ENCODE results near the gene PLA2G4E.

Gene PLA2G4E

DNA sequence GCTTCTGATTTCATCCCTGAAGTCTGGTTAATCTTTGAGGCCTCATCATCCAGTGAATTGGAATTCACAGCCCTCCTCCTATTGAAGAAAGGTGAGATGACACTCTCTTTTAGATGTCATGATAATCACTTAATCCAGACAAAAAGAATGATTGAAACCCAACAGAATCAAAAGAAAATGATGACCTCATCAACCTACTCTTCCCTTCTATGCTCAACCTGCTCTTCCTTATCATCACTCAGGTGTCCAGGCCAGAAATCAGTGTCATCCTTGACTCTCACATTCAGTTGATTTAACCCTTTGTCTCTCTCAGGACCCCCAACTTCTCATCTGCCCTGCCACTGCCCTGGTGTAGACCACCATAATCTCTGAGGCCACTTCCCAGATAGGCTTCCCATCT lies 11.8 kb downstream of the PLA2G4E start:
- Histone ChIP-seq H3K27ac (ENCODE audit: low read depth, low read length, poor library complexity, severe bottlenecking) (no peak overlapping the region), H3K27me3 (ENCODE audit: insufficient read depth, low read length) (no peaks in the 10 kb centered on the region), H3K9me3 (ENCODE audit: low read length) (no peaks in the 10 kb centered on the region), H3K36me3 (ENCODE audit: insufficient read depth, low read length) (no peaks in the 10 kb centered on the region), H3K4me3 (ENCODE audit: low read depth, low read length, poor library complexity, severe bottlenecking) (no peak overlapping the region), H3F3A (ENCODE audit: insufficient read depth, low read length) (no peaks in the 10 kb centered on the region), H3K79me2 (ENCODE audit: insufficient read depth, low read length) (no peaks in the 10 kb centered on the region), H4K20me1 (ENCODE audit: insufficient read depth, low read length) (no peaks in the 10 kb centered on the region), H3K9ac (ENCODE audit: low read length) (no peak overlapping the region), H3K4me2 (ENCODE audit: low read length) (no peak overlapping the region), H3K9me2 (ENCODE audit: low read depth, low read length) (no peaks in the 10 kb centered on the region), H2AFZ (ENCODE audit: low read length) (no peak overlapping the region), H3K4me1 (ENCODE audit: insufficient read depth, low read length, severe bottlenecking) (no peaks in the 10 kb centered on the region)
- TF ChIP-seq, protein P1, sequence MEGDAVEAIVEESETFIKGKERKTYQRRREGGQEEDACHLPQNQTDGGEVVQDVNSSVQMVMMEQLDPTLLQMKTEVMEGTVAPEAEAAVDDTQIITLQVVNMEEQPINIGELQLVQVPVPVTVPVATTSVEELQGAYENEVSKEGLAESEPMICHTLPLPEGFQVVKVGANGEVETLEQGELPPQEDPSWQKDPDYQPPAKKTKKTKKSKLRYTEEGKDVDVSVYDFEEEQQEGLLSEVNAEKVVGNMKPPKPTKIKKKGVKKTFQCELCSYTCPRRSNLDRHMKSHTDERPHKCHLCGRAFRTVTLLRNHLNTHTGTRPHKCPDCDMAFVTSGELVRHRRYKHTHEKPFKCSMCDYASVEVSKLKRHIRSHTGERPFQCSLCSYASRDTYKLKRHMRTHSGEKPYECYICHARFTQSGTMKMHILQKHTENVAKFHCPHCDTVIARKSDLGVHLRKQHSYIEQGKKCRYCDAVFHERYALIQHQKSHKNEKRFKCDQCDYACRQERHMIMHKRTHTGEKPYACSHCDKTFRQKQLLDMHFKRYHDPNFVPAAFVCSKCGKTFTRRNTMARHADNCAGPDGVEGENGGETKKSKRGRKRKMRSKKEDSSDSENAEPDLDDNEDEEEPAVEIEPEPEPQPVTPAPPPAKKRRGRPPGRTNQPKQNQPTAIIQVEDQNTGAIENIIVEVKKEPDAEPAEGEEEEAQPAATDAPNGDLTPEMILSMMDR (IDR thresholded peaks at IDR 0.05; ENCODE audit: low read length), result no peak
- no peak for TF ChIP-seq EZH2 (IDR thresholded peaks at IDR 0.05; ENCODE audit: borderline replicate concordance, low read length)

DNA sequence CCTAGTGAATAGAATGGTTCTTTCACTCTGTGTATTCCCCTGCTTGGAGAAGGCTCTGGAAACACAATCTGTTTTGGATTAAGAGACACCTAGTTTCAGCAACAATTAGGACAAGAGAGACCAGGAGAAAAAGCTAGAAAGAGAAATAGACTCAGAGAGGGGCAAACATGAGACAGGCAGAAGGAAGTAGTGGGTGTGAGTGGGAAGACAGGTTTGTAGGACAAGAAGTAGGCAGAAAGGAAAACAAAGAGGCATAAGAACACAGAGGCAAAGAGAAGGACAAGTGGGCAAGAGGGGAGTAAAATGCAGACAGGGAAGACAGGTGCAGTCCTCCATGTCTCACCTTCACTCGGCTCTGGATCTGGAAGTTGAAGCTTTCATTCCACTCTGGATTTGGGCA lies 13.5 kb downstream of the PLA2G4E start:
- Histone ChIP-seq H3K9me3 (ENCODE audit: low read length) (no peaks in the 10 kb centered on the region), H3K4me1 (ENCODE audit: insufficient read depth, low read length, severe bottlenecking) (no peaks in the 10 kb centered on the region), H3F3A (ENCODE audit: insufficient read depth, low read length) (no peaks in the 10 kb centered on the region)

DNA sequence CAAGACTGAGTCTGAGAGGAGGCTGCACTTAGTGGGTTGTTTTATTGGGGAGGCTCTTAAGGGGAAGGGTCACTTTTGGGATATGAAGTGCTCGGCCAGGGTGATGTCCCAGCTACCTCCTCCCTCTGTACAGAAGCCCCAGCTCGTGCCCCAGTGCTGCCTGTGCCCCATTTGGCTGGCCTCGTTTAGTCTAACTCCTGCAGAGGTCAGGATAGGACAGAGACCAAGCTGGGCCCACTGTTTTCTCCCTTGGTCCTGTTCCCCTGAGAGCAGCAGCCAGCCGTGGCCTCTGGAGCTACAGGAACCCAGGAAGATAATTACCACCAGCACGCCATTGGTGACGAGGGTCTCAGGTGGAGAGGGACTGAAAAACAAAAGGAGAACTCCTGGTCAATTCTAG lies 18.5 kb downstream of the PLA2G4E start:
- Histone ChIP-seq H3K4me2 (ENCODE audit: low read length) (no peak overlapping the region), H4K20me1 (ENCODE audit: insufficient read depth, low read length) (no peaks in the 10 kb centered on the region), H3K27ac (ENCODE audit: low read depth, low read length, poor library complexity, severe bottlenecking) (no peak overlapping the region), H3K4me1 (ENCODE audit: insufficient read depth, low read length, severe bottlenecking) (no peaks in the 10 kb centered on the region), H3K36me3 (ENCODE audit: insufficient read depth, low read length) (no peaks in the 10 kb centered on the region), H3K9me2 (ENCODE audit: low read depth, low read length) (no peaks in the 10 kb centered on the region), H3K79me2 (ENCODE audit: insufficient read depth, low read length) (no peaks in the 10 kb centered on the region), H3F3A (ENCODE audit: insufficient read depth, low read length) (no peaks in the 10 kb centered on the region), H2AFZ (ENCODE audit: low read length) (no peak overlapping the region), H3K9ac (ENCODE audit: low read length) (no peak overlapping the region), H3K4me3 (ENCODE audit: low read depth, low read length, poor library complexity, severe bottlenecking) (no peak overlapping the region), H3K9me3 (ENCODE audit: low read length) (no peaks in the 10 kb centered on the region), H3K27me3 (ENCODE audit: insufficient read depth, low read length) (no peaks in the 10 kb centered on the region; the same call in 1 of the 2 replicates)
- TF ChIP-seq EZH2 (IDR thresholded peaks at IDR 0.05; ENCODE audit: borderline replicate concordance, low read length), result no peak
- TF ChIP-seq, protein P1 (IDR thresholded peaks at IDR 0.05; ENCODE audit: low read length), result no peak

More for the DNA sequence above, 13.5 kb downstream of the PLA2G4E start:
- Histone ChIP-seq H3K9me2 (ENCODE audit: low read depth, low read length) (no peaks in the 10 kb centered on the region), H3K27me3 (ENCODE audit: insufficient read depth, low read length) (no peaks in the 10 kb centered on the region), H2AFZ (ENCODE audit: low read length) (no peak overlapping the region), H3K4me3 (ENCODE audit: low read depth, low read length, poor library complexity, severe bottlenecking) (no peak overlapping the region), H3K9ac (ENCODE audit: low read length) (no peak overlapping the region), H3K4me2 (ENCODE audit: low read length) (no peak overlapping the region), H3K36me3 (ENCODE audit: insufficient read depth, low read length) (no peaks in the 10 kb centered on the region), H3K79me2 (ENCODE audit: insufficient read depth, low read length) (no peaks in the 10 kb centered on the region), H3K27ac (ENCODE audit: low read depth, low read length, poor library complexity, severe bottlenecking) (no peak overlapping the region), H4K20me1 (ENCODE audit: insufficient read depth, low read length) (no peaks in the 10 kb centered on the region)
- no peak for TF ChIP-seq EZH2 (IDR thresholded peaks at IDR 0.05; ENCODE audit: borderline replicate concordance, low read length)
- TF ChIP-seq, protein P1 (IDR thresholded peaks at IDR 0.05; ENCODE audit: low read length), result no peak
